Neural progenitor cell (in vitro differentiated cells): ENCODE measurements around the gene BTG2.

Source experiments
- CTCF ChIP-seq: fragments of 200-600 bp; sonication (generic); IDR thresholded peaks from 2 replicates; pipeline ENCODE4 v1.5.1; 2017; ENCODE audit warnings: antibody characterized with exemption, mild to moderate bottlenecking
- EZH2 ChIP-seq: fragments of 200-600 bp; sonication (generic); IDR thresholded peaks from 2 replicates; pipeline ENCODE4 v1.6.1; 2017; ENCODE audit warnings: antibody characterized with exemption, mild to moderate bottlenecking, moderate library complexity
- EZH2phosphoT487 ChIP-seq: fragments of 200-600 bp; sonication (generic); IDR thresholded peaks from 2 replicates; pipeline ENCODE4 v1.6.1; 2017; ENCODE audit warnings: antibody characterized with exemption

GRCh38 chr1:203288400-203288799, 16.9 kb upstream of the BTG2 start:
- TF ChIP-seq CTCF (no peak), EZH2 (no peak), EZH2phosphoT487 (no peak)
